Astrocyte of the cerebellum (primary cell): ENCODE results near the gene GDNF.

Source experiments
- DNase-seq: peaks from one replicate; pipeline ENCODE4 v3.0.0-alpha.2; 2011; ENCODE audit warnings: low read depth
- H3K4me3 ChIP-seq: 2 replicates; pipeline ENCODE4 v1.5.1; 2011; ENCODE audit warnings: mild to moderate bottlenecking, low read depth, low read length, moderate library complexity
- CTCF ChIP-seq: IDR thresholded peaks from 2 replicates; pipeline ENCODE4 v1.5.1; 2012; ENCODE audit warnings: low read length, low read depth, moderate library complexity, mild to moderate bottlenecking; ENCODE audit errors: missing control alignments
- in situ Hi-C: cut with HindIII; loops from 2 replicates; pipeline ENCODE4 v1.10.0; 2017; ENCODE audit warnings: low sequenced_read_pairs

GDNF gene

GRCh38 chr5:37825334-37825915 lies 14.4 kb downstream of the GDNF start:
- in situ Hi-C loops = no loop called here
- TF ChIP-seq CTCF = no peak
- no peak overlapping the region for H3K4me3 ChIP-seq
- DNase-seq = no peak

- in situ Hi-C loops = no loop called here
- H3K4me3 ChIP-seq = no peak overlapping the region
- no peak for DNase-seq
- TF ChIP-seq CTCF = no peak
Observed at GRCh38 chr5:37823433-37824152, 16.2 kb downstream of the GDNF start.

GRCh38 chr5:37816883-37817282 lies 23.0 kb downstream of the GDNF start:
- no peak for DNase-seq
- TF ChIP-seq CTCF = no peak
- in situ Hi-C loops = no loop called here
- no peak overlapping the region for H3K4me3 ChIP-seq

GRCh38 chr5:37816331-37816730 lies 23.5 kb downstream of the GDNF start:
- no peak for TF ChIP-seq CTCF
- in situ Hi-C loops = no loop called here
- no peak overlapping the region for H3K4me3 ChIP-seq
- no peak for DNase-seq

- no peak for DNase-seq
- in situ Hi-C loops = no loop called here
- no peak for TF ChIP-seq CTCF
- no peak overlapping the region for H3K4me3 ChIP-seq
Observed at GRCh38 chr5:37815913-37816312, 23.9 kb downstream of the GDNF start.

- no peak for TF ChIP-seq CTCF
- in situ Hi-C loops = no loop called here
- DNase-seq = peak; percentile 39
- H3K4me3 ChIP-seq = no peak overlapping the region
Observed at GRCh38 chr5:37814699-37815098, 25.1 kb downstream of the GDNF start.
